ENCODE data around the gene IQCH.

GRCh38 chr15:67446449-67446848, 191.9 kb downstream of the IQCH start:
- TF ChIP-seq CTCF (IDR thresholded peaks at IDR 0.05) (no peak), POLR2A (IDR thresholded peaks at IDR 0.05) (no peak)

All from transverse colon (tissue), 3 donors.